Muscle of arm (tissue), 14 donors: ENCODE results near the gene CTSO. TPM values are rescaled to one million over a fixed set of nuclear protein-coding genes. Genes with fewer than 3 reads are reported as not detected.

Experiments used
- DNase-seq: peaks from one replicate; pipeline ENCODE4 v3.0.0-alpha.2; 2013
- long read RNA-seq, 11 donors: transcript quantifications; one replicate each; lab custom pipeline, GENCODE V29; 2026
- polyA plus RNA-seq, 12 donors: library from polyadenylated mRNA; unstranded; fragments of 120-200 nt; gene quantifications; one replicate each; pipeline ENCODE4 v1.2.1, GENCODE V29; 2013; ENCODE audit not compliant: insufficient read length in 12 of 12

The CTSO gene, protein sequence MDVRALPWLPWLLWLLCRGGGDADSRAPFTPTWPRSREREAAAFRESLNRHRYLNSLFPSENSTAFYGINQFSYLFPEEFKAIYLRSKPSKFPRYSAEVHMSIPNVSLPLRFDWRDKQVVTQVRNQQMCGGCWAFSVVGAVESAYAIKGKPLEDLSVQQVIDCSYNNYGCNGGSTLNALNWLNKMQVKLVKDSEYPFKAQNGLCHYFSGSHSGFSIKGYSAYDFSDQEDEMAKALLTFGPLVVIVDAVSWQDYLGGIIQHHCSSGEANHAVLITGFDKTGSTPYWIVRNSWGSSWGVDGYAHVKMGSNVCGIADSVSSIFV
- 10 to 100 TPM in 11 of 12 donors, not detected in 1; 24.8 to 43.4 (median 33.9) TPM for polyA plus RNA-seq
- long read RNA-seq, donor 1, transcript CTSO-201 (8 exons, 2,954 nt): major isoform, 5 of 27 reads
- long read RNA-seq, donor 1, partial matches to known transcripts: 22 of 27 reads
- long read RNA-seq, donor 1, other reads (novel, unspliced or antisense): 0 of 27 reads
- long read RNA-seq, donor 2, transcript CTSO-201 (8 exons, 2,954 nt): major isoform, 15 of 15 reads
- long read RNA-seq, donor 2, partial matches to known transcripts: 0 of 15 reads
- long read RNA-seq, donor 2, other reads (novel, unspliced or antisense): 0 of 15 reads
- long read RNA-seq, donor 3, transcript CTSO-201 (8 exons, 2,954 nt): major isoform, 5 of 5 reads
- long read RNA-seq, donor 3, partial matches to known transcripts: 0 of 5 reads
- long read RNA-seq, donor 3, other reads (novel, unspliced or antisense): 0 of 5 reads
- long read RNA-seq, donor 4, partial matches to known transcripts: 0 of 3 reads
- long read RNA-seq, donor 4, other reads (novel, unspliced or antisense): 0 of 3 reads
- long read RNA-seq, donor 5, transcript CTSO-201 (8 exons, 2,954 nt): major isoform, 16 of 28 reads
- long read RNA-seq, donor 5, partial matches to known transcripts: 12 of 28 reads
- long read RNA-seq, donor 5, other reads (novel, unspliced or antisense): 0 of 28 reads
- long read RNA-seq, donor 6, transcript CTSO-201 (8 exons, 2,954 nt): major isoform, 7 of 12 reads
- long read RNA-seq, donor 6, partial matches to known transcripts: 5 of 12 reads
- long read RNA-seq, donor 6, other reads (novel, unspliced or antisense): 0 of 12 reads
- long read RNA-seq, donor 7, transcript CTSO-201 (8 exons, 2,954 nt): major isoform, 7 of 7 reads
- long read RNA-seq, donor 7, partial matches to known transcripts: 0 of 7 reads
- long read RNA-seq, donor 7, other reads (novel, unspliced or antisense): 0 of 7 reads
- long read RNA-seq, donor 8, transcript CTSO-201 (8 exons, 2,954 nt): major isoform, 12 of 31 reads
- long read RNA-seq, donor 8, partial matches to known transcripts: 19 of 31 reads
- long read RNA-seq, donor 8, other reads (novel, unspliced or antisense): 0 of 31 reads
- long read RNA-seq, donor 9, transcript CTSO-201 (8 exons, 2,954 nt): major isoform, 5 of 5 reads
- long read RNA-seq, donor 9, partial matches to known transcripts: 0 of 5 reads
- long read RNA-seq, donor 9, other reads (novel, unspliced or antisense): 0 of 5 reads
- long read RNA-seq, donor 10, transcript CTSO-201 (8 exons, 2,954 nt): major isoform, 7 of 15 reads
- long read RNA-seq, donor 10, partial matches to known transcripts: 8 of 15 reads
- long read RNA-seq, donor 10, other reads (novel, unspliced or antisense): 0 of 15 reads
- long read RNA-seq, donor 11, transcript CTSO-201 (8 exons, 2,954 nt): major isoform, 7 of 7 reads
- long read RNA-seq, donor 11, partial matches to known transcripts: 0 of 7 reads
- long read RNA-seq, donor 11, other reads (novel, unspliced or antisense): 0 of 7 reads

DNA sequence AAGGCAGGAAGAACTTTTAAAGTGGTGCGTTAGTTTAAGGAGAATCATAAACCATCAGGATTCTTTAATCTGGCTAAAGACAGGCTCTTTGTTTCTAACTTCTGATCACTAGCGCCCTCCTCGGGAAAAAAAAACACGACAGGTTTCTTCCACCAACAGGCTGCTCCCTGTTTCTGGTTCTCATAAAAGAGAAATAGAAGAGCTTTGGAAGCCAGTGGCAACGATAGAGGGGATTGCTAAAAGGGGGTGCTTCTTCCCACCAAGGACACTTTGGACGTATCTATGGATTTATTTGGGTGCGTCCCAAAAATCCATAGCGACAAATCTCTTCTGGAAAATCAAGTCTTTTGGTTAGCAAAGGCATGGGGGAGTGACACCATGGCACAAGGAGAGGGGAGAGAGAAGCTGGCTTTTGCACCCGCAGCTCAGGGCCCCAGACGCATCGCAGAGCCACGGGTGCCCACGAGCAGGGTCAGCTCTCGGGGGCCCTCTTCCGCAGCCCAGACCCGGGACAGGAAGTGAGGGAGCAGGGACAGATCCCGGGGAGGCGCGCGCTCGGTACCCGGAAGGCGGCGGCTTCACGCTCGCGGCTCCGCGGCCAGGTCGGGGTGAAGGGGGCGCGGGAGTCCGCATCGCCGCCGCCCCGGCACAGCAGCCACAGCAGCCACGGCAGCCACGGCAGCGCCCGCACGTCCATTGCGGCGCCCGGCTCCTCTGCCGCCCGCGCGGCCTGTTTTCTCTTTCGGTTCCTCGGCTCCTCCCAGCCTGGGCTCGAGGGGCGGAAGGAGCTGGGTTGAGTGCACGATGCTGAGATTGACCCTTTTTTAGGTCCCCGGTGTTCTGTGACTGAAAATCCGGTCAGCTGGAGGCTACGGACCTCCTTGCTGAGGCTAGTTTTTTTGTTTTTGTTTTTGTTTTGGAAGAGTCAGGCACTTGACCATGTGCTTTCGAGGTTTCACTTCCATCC is at the start of gene CTSO:
Gene CTSO, minus strand, starts transcription at position 716 of the 967 bp plus-strand sequence. Its CDS starts 19 bp downstream, at position 697.
- DNase-seq: peak; percentile 91

DNA sequence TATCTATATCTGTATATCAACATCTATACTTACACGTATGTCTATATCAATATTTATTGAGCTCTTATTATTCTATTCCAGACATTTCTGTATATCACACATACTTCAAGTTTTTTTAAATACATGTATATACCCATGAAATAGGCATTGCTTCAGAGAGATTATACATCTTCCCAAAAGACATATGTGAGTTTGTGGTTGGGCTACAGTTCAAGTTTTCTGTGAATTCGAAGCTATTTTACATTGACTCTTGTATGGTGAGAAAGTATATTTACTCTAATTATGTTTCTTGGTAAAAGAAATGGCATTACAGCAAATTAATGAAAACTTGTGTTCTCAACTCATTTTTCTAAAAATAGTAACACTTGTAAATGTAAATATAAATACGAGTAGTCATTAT is 46.8 kb upstream of the CTSO start:
- no peak for DNase-seq

DNA sequence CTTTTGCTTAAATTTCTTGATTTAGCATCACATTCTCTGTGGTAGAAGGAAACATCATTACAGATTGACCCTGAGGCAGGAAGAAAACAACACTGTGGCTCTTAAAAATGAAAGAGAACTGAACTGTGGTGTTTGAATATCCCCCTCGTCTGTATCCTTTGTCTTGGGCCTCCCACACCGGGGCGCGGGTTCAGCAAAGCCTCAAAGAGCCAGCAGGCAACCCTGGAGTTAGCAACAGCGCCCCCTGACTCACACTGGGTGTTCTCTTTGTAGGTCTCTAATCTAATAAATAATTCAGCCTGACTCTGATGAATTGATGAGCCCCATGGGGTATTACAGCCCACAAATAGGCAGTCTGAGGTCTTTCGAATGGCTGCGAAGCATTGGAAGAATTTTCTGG is 46.1 kb upstream of the CTSO start:
- DNase-seq: no peak

DNA sequence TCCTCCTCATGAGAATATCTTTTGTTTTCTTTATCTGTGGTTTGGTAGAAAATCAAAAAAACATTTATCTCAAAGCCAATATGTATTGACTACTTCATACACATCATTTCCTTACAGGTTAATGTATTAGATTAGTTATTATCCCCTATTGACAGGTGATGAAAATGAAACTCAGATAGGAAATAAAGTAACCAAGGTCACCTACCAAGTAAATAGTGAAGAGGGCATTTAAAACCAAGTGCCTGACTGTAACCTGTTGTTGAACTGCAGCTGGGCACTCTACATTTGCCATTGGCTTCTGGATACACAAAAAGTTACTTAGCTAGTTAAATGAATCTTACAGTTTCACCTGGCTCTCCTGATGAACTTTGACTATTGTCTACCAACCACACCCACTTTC is 41.4 kb upstream of the CTSO start:
- no peak for DNase-seq

DNA sequence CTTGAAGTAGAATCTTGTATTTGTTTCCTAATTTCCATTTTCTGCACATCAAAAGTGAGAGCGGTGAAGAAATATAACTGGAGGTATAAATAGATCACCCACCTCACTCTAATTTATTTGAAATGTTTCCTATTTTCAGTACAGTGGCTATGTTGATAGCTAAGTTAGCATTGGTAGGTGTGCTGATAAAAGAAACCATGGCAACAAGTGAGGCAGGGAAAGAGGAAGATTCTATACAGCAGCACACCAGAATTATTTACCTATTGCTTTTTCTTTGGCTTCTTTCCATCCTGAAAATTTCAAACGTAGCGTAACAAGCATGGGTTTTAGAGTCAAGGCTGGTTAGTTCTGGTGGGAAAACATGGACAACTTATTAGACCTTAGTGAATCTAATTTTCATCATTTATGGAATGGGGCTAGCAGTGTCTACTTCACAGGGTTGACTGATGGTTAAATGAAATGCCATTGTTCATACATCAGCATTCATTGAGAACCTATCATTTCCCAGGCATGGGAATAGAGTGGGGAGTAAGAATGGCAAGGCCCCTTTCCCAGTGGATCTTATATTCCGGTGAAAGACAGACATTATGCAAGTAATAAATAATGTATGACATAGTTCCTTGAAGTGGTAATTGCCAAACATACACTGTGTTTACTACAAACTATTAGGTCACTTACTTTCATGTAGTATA is 30.6 kb upstream of the CTSO start:
- DNase-seq: no peak

DNA sequence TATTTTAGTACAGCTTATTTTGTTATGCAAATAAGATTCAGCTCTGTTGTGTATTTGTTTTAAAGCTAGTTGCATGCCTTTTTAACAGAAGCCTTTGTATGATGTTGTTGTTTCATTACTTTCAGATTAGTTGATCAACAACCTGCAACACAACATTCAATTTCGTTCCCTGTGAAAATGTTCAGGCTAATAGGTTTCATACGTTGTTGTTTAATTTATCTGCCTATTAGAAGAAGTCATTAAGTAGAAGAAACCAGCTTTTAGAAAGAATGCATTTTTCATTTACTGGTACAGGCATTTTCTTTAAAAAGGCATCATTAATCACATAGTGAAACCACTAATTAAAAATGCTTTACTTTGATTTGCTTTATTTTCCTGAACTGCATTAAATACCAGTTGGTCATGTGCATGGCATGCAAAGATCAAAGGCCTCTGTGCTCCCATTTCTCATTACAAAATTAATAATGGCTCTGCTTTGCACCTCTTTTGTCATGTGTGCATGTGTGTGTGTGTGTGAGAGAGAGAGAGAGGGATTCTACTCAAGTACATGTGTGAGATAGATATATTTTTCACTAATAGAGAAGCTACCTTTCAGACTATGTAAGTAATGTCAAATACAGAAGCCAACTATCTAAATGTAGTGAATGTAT is 29.2 kb upstream of the CTSO start:
- no peak for DNase-seq

DNA sequence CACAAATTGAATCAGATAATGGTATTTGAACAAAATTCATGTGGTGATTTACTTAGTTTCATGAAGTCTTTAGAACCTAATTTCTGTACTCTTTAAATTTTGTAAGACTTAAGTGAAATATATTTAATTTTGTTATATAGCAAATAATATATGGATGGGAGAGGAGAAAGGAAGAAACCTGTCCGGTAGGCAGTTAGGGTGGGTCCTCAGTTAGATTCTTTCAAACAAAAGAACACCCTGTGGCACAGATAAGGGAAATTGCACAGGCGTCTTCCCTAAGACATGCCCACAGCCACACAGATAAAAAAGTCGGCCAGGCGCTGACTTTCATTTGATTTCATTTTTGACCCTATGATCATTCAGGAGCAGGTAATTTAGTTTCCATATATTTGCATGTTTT is 25.1 kb upstream of the CTSO start:
- no peak for DNase-seq

DNA sequence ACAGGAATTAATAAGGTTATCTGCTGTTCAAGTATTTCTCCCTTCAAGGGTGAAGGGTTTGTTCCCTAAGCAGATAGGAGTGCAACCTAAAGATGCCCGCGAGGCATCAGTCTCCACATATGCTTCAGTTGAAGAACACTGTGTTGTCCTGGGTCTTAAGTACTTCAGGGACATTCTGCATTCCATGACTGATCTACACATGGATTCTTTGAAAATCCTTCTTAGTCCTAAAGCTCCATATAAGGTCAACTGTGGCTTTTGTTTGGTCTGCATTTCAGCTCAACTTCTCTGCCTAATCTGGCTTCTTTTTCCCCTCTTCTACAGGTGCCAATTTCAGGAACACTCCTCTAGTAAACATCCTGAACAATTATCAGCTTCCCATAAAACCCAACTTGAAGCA is 21.8 kb upstream of the CTSO start:
- DNase-seq: no peak

DNA sequence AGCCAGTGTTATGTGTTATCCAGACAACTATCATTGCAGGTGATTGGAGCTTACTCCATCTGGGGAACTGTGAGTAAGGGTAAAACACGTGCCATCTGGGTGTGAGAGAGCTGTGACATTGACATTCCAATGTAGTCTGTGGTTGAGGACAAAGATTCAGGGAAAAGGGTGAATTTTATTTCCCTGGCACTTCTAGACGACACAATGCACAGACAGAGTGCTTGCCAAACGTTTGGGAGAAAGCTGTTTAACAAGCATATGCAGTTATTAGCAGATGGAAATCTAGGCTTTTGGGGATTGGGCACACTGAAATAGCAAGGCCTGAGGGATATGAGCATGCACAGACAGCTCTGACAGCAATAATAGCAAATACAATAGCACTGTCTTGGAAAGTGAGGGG is 21.3 kb upstream of the CTSO start:
- DNase-seq: no peak

DNA sequence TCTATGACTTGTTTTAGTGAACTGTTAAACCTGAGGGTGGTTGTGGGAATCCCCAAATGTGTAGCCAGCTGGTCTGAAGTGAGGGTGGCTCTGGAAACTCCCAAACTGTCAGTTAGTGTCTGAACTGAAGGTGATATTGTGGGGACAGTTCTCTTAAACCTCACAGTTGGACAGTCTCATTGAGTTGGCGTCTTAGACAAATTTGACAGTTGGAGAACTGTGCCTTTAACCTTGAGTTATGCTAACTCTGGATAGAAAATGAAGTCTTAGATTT is 20.7 kb upstream of the CTSO start:
- DNase-seq: no peak

DNA sequence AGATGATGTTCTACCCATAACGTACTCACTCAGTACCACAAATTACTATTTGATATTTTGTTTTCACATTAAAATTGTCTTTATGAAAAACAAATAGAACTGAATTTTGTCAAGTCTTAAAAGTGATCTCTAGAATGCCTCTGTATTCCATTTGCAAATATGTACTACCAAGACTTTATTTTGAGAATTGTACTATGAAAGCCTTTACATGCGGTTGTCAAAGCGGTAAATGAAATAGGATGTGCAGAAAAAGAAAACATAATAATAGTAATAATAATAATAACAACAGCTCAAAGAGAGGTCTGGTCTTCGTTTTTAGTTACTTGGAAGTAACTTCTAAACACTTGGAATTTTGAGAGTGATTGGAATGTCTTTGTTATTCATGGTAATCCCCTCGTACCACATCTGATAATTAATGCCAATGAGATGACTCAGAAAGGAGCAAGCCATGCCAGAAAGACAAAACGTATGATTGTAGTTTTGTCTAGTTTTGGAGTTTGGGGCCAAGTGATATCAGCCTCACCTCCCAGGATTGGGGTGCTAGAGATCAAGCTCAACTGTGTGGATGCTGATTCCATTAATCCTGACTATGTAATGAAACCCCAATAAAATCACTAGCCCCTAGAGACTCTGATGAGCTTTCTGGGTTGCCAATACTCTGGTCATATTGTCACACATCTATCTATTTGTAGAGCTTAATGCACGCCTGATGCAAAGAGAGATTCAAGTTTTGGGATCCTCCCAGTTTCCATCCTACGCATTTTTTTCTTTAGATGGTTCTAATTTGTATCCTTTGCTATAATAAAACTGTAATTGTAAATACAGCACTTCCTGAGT is 20.2 kb upstream of the CTSO start:
- DNase-seq: no peak

DNA sequence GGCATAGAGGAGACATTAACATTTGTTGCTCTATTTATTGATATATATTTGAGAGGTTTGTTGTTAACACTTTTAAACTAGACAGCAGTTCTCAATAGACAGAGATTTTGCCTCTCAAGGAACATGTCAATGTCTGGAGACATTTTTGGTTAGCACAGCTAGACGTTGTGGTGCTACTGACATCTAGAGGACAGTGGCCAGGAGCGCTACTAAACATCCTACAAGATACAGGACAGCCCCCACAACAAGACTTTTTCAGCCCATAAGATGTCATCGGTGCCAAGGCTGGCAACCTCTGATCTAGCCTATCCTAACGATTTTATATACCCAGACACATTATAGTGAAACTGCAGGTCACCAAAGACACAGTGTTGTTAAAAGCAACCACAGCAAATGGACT is 18.4 kb upstream of the CTSO start:
- no peak for DNase-seq

DNA sequence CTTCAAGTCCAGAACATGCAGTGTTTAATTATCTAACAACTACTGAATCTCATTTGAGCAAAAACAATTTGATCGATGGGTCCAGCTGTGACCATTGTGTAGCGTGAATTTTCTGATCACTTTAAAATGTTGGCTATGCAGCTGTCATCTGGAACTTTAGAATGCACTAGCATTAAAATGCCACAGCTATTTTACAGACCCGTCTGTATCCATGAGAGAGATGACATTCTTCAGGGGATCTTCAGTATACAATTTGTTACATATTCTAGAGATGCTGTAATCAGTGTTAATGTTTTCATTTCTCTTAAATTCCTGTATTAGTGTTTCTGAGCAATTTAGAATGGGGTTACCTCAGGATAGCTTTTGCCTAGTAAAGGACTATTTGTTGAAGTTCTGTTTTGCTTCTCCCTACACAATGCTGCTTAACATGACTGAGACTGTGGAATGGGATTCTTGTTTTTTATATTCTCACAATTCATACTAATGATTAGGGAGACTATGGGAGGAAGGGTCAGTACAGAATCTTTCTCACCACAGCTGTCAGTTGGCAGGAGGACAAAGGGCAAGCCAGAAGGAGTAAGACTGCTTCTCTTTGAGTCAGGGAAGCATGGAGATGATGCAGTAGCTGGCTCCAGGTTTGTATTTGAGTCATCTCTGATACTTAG is 13.2 kb upstream of the CTSO start:
- DNase-seq: no peak

DNA sequence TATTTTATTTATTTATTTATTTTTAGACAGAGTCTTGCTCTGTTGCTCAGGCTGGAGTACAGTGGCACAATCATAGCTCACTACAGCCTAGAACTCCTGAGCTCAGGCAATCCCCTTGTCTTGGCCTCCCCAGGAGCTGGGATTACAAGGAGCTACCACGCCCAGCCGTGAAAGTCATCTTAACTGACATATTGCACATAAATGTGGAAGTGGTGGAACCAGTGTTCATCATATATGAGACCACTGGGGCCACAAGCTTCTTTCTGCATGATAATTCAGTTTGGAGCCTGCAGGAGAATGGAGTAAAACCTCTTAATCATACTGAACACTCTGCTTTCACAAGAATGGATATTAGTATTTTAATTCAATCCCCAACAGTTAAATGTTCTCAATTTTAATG is 12.5 kb upstream of the CTSO start:
- DNase-seq: no peak

DNA sequence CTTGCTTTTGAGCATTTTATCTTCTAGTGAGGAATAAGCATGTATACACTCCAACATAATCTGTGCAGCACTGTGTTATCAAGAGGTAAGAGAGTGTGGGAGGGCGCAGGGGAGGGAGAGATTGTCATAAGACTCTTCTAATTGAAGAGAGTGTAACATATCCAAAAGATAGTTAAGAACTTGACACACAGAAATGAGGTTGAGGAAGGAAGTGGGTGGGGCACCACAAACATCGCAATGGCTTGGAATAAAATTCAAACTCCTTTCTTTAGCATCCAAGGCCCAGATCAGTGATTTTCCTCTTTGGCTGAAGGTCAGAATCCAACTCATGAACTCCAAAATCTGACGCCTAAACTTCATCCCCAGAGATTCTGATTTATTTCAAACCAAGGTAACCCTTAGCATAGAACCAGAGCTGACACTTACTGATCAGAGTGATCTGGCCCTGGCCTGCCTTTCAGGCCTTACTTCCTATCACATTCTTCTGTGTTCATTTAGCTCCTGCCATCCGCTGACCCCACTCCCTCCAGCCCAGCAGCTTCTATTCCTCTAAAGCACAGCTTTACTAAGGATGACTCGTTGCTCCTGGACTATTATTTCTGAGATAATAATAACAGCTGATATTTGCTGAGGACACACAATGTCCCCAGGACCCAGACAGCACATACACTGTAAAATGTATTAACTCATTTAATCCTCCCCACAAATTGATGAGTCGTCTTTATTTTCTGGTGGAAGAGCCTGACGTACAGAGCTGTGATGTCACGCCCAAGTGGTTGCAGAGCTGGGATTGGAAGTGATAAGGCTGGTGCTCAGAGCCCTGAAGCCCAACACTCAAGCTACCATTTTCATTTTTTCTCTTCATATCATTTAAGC is 10.6 kb upstream of the CTSO start:
- DNase-seq: no peak

DNA sequence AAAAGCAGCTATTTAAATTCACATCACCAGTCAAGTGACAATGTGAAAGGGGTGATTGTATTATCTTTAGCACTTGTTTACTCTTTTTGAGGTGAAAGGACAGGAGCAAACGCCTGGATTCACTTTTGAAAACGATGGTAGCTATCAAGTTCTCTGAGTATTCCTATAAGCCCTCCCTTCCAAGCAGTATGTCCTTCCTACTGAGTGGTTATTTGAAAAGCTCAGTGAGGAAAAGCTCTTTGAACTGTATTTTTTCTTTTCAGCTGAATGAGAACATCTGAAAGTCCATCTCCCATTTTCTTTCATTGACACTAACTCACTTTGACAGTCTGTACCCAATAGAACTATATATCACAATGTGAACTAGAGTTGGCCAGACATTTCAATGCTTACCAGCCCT is 9.1 kb upstream of the CTSO start:
- DNase-seq: no peak
